ENCODE data around the gene ARHGEF4. TPM values are rescaled to one million over a fixed set of nuclear protein-coding genes. Genes with fewer than 3 reads are reported as not detected.

Gene ARHGEF4
- total and polyA plus RNA-seq, 7 donors: 1.7 to 32.4 (median 17.2) TPM; not detected in 1

DNA sequence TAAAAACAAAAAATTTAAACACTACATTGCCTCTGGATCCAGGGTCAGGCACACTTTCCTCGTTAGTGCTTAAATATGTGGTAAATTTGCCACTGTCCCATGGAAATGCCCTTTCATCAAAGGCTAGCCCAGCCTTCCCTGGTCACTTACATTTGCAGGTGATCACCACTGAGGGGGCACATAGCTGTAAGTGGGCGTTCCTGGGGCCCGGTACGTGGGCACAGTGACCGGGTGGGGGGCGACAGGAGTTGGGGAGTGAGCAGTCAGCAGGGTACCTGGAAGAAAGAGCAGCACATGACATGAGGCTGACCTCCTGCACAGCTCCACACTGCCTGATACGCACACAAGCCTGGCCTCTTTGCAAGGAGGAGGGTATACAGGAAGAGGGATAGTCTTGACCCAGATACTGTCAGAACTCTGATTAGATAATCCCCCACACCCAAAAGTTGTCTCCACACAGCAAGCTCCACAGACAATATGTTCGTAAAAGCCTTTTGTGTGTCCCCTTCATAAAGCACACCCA lies 216.1 kb downstream of the ARHGEF4 start:
- Histone ChIP-seq H3K4me3 (no peak overlapping the region), H3K36me3 (peaks cover 50 to 89% (median 54%) of the 10 kb centered on the region in 4 donors), H3K27ac (no peak overlapping the region), H3K27me3 (no peaks in the 10 kb centered on the region), H3K4me1 (peaks cover 0 to 27% (median 24%) of the 10 kb centered on the region in 4 donors), H3K9me3 (no peaks in the 10 kb centered on the region)
- 89 to 93% methylated on average over 8 of the region's 8 CpGs for WGBS, 2 donors
- DNase-seq: no peak
- TF ChIP-seq POLR2A (IDR thresholded peaks at IDR 0.05) (no peak), EP300 (IDR thresholded peaks at IDR 0.05) (no peak), POLR2AphosphoS5 (IDR thresholded peaks at IDR 0.05) (no peak)
- TF ChIP-seq, protein P1, sequence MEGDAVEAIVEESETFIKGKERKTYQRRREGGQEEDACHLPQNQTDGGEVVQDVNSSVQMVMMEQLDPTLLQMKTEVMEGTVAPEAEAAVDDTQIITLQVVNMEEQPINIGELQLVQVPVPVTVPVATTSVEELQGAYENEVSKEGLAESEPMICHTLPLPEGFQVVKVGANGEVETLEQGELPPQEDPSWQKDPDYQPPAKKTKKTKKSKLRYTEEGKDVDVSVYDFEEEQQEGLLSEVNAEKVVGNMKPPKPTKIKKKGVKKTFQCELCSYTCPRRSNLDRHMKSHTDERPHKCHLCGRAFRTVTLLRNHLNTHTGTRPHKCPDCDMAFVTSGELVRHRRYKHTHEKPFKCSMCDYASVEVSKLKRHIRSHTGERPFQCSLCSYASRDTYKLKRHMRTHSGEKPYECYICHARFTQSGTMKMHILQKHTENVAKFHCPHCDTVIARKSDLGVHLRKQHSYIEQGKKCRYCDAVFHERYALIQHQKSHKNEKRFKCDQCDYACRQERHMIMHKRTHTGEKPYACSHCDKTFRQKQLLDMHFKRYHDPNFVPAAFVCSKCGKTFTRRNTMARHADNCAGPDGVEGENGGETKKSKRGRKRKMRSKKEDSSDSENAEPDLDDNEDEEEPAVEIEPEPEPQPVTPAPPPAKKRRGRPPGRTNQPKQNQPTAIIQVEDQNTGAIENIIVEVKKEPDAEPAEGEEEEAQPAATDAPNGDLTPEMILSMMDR (IDR thresholded peaks at IDR 0.05): no peak
- intact Hi-C loops (cut with DNase I): no loop called here

DNA sequence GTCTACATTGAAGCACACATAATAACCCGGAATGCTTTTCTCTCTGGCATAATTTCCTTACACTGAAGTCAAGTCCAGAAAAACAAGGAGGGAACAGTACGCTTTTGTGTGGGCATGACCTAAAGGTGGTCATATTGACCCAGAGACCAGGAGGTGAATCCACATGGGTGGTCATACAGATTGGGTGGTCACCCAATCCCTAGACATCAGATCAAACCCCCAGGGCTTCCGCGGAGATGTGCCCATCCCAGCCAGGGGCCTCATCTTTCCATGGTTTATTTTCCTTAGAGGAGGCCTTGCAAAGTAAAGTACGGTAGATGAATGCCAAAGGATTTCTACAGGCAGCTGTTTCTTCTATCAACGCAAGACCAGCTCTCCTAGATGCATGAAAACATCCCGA lies 217.8 kb downstream of the ARHGEF4 start:
- Histone ChIP-seq H3K27me3 (no peaks in the 10 kb centered on the region), H3K27ac (no peak overlapping the region), H3K9me3 (no peaks in the 10 kb centered on the region), H3K4me1 (peaks cover 0 to 36% (median 24%) of the 10 kb centered on the region in 4 donors), H3K4me3 (no peak overlapping the region), H3K36me3 (peaks cover 41 to 77% (median 43%) of the 10 kb centered on the region in 4 donors)
- TF ChIP-seq POLR2A (IDR thresholded peaks at IDR 0.05) (no peak), POLR2AphosphoS5 (IDR thresholded peaks at IDR 0.05) (no peak), EP300 (IDR thresholded peaks at IDR 0.05) (no peak)
- TF ChIP-seq, protein P1 (IDR thresholded peaks at IDR 0.05): no peak
- no peak for DNase-seq
- intact Hi-C loops (cut with DNase I): no loop called here
- WGBS, 2 donors: 95 to 97% methylated on average over 7 of the region's 7 CpGs

DNA sequence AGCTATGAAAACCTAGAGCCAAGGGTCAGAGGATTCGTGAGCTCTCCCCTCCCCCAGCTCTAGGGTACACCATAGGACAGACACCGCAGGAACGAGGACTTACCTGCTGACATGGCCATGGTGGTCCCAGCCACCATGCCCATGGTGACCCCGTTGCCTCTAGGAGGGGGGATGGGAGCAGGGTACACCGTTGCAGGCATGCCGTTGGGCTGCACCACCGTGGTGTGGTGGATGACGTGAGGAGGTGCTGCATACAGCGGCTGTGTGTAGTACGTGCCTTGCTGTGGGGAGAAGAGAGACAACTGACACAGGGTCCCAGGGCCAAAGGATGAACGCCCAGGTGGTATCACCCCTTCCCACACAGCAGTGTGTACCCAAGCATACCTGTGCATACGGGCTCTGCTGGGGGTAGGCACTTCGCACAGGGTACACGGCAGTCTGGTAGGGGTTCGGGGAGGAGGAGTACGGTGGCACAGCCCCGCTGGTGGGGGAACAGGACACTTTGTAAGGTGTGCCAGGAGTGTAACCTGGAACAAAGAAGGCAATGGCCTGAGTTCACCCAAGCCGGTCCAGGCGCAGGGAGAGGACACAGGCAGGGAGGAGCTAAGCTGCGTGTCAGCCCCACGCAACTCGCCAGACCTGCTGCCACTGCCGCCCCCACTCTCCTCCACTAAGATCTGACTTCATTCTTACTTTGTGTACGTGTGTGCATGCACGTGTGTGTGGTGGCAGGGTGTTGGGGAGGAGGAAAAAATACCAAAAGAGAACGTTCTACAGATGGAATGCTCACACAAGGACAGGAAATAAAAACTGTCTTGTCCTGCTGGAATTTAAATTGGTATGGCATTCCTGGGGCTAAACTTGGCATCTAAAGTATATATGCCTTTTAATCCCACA lies 218.7 kb downstream of the ARHGEF4 start:
- H3K9me3 ChIP-seq: no peaks in the 10 kb centered on the region
- 94 to 95% methylated on average over 26 of the region's 26 CpGs for WGBS, 2 donors
- H3K4me1 ChIP-seq: peaks cover 0 to 36% (median 24%) of the 10 kb centered on the region in 4 donors
- TF ChIP-seq EP300 (IDR thresholded peaks at IDR 0.05): no peak
- no peak for TF ChIP-seq POLR2AphosphoS5 (IDR thresholded peaks at IDR 0.05)
- TF ChIP-seq, protein P1 (IDR thresholded peaks at IDR 0.05): no peak
- TF ChIP-seq POLR2A (IDR thresholded peaks at IDR 0.05): no peak
- no peak overlapping the region for H3K4me3 ChIP-seq
- H3K27ac ChIP-seq: peak overlapping the region in 3 of 4 donors; percentile 46 to 59 (median 49)
- no peaks in the 10 kb centered on the region for H3K27me3 ChIP-seq
- H3K36me3 ChIP-seq: peaks cover 32 to 73% (median 38%) of the 10 kb centered on the region in 4 donors
- DNase-seq: no peak
- intact Hi-C loops (cut with DNase I): no loop called here

DNA sequence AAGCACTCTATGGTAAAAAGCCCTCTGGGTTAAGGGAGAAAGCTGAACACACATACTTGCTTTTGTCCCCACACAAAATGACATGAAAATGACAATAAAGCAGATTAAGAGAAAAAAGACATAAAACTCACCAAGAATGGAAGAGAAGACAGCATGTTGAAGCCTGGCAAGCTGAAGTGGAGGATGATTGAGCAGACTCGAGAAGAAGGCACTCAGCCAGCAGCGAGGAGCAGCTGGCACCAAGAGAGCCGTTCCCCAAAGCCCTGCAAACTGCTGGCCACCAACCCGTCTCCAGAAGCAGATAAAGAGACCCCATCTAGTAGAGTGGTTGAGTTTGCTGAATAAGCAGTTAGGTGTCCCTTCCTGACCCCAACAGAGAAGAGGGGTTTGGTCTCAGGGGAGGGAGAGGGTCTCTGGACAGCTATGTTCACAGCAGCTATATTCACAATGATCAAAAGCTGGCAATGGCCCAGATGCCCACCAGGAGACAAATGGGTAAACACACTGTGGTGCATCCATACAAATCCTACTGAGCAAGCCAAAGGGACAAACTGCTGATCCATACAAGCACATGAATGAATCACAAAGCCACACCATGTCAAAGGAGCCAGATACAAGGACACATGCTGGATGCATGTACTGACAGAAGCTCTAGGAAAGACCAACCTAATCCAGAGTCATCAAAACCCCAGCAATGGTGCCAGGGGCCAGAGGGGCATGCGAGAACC lies 219.7 kb downstream of the ARHGEF4 start:
- no peak for DNase-seq
- WGBS, 2 donors: 84 to 85% methylated on average over 5 of the region's 5 CpGs
- Histone ChIP-seq H3K27ac (peak overlapping the region in 3 of 4 donors; percentile 46 to 59 (median 49)), H3K9me3 (no peaks in the 10 kb centered on the region), H3K27me3 (no peaks in the 10 kb centered on the region), H3K4me1 (peaks cover 0 to 40% (median 26%) of the 10 kb centered on the region in 4 donors), H3K36me3 (peaks cover 24 to 63% (median 33%) of the 10 kb centered on the region in 4 donors), H3K4me3 (no peak overlapping the region)
- intact Hi-C loops (cut with DNase I): no loop called here
- TF ChIP-seq EP300 (IDR thresholded peaks at IDR 0.05) (no peak), POLR2A (IDR thresholded peaks at IDR 0.05) (no peak), POLR2AphosphoS5 (IDR thresholded peaks at IDR 0.05) (no peak)
- TF ChIP-seq, protein P1 (IDR thresholded peaks at IDR 0.05): no peak

All from sigmoid colon (tissue), 7 donors.